NT2/D1 (cell line): ENCODE results near the gene G6PC3.

Source experiments
- DNase-seq: peaks from one replicate; pipeline ENCODE4 v3.0.0-alpha.2; 2011; ENCODE audit warnings: low read depth, low spot score
- H3K27me3 ChIP-seq: 2 replicates; pipeline ENCODE4 v1.6.0; 2011; ENCODE audit warnings: mild to moderate bottlenecking; ENCODE audit not compliant: insufficient read length, insufficient read depth
- H3K36me3 ChIP-seq: 2 replicates; pipeline ENCODE4 v1.6.1; 2011; ENCODE audit warnings: mild to moderate bottlenecking, low read length, mixed read lengths; ENCODE audit not compliant: insufficient read depth, insufficient read length
- H3K4me1 ChIP-seq: 2 replicates; pipeline ENCODE4 v1.5.1; 2011; ENCODE audit not compliant: insufficient read depth, insufficient read length
- H3K4me3 ChIP-seq: 2 replicates; pipeline ENCODE4 v1.5.1; 2011; ENCODE audit warnings: low read depth; ENCODE audit not compliant: insufficient read length
- H3K9ac ChIP-seq: 2 replicates; pipeline ENCODE4 v1.6.0; 2011; ENCODE audit warnings: low read depth; ENCODE audit not compliant: insufficient read length
- H3K9me3 ChIP-seq: 2 replicates; pipeline ENCODE4 v1.5.1; 2011; ENCODE audit warnings: mild to moderate bottlenecking, low read length; ENCODE audit not compliant: insufficient read depth
- SUZ12 ChIP-seq: IDR thresholded peaks from 2 replicates; pipeline ENCODE4 v1.6.1; 2011; ENCODE audit not compliant: insufficient read length, insufficient read depth; ENCODE audit errors: extremely low read depth
- YY1 ChIP-seq: IDR thresholded peaks from 2 replicates; pipeline ENCODE4 v1.6.1; 2011; ENCODE audit not compliant: insufficient read length, insufficient read depth
- ZNF274 ChIP-seq: IDR thresholded peaks from 2 replicates; pipeline ENCODE4 v1.6.1; 2011; ENCODE audit warnings: mild to moderate bottlenecking, low read depth, low read length

G6PC3 gene

DNA sequence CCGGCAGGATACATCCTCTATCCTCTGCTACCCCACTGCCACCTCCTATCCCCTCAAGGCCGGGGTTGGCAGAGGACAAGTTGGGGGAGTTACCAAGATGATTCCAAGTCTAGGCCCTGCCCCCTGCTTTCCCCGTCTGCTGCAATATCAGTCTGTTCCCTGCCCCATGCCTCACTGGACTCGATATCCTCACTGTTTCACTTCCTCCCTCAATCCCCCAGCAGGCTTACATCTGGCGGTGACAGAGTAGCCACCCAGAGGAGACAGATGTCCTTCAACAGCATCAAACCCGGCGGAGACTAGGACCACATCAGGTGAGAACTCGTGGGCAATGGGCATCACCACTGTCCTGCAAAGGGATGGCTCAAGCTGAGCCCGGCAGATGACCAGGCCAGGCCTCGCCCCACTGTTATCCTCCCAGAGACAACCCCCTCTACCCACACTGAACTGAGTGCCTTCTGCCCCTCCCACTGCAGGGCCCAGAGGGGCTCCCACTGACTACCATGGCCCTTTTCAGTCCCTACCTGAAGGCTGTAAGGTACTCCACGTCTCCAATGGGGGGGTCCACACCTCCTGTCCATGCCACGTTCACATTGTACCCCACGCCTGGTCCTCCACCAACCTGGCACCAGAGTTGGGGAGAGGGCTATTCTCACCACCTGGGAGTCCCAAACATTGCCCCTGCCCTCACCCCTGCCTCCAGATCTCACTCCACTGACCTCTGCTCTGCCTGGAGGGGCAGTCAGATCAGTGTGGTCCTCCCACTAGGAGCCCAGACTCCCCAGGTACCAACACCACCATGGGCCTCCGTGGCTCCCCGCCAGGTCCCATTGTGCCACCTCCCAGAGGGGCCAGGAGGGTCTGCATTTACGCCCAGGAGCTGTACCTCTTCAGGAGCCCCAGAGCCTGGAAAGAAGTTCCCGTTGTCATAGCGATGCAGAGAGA is 9.6 kb downstream of the G6PC3 start:
- no peak for DNase-seq
- H3K27me3 ChIP-seq = no peaks in the 10 kb centered on the region
- H3K9ac ChIP-seq = no peak overlapping the region
- H3K36me3 ChIP-seq = peaks cover 91% of the 10 kb centered on the region
- TF ChIP-seq YY1 = no peak
- TF ChIP-seq ZNF274 = no peak
- TF ChIP-seq SUZ12 = no peak
- peaks cover 39% of the 10 kb centered on the region for H3K4me1 ChIP-seq
- H3K9me3 ChIP-seq = no peaks in the 10 kb centered on the region
- H3K4me3 ChIP-seq = no peak overlapping the region

DNA sequence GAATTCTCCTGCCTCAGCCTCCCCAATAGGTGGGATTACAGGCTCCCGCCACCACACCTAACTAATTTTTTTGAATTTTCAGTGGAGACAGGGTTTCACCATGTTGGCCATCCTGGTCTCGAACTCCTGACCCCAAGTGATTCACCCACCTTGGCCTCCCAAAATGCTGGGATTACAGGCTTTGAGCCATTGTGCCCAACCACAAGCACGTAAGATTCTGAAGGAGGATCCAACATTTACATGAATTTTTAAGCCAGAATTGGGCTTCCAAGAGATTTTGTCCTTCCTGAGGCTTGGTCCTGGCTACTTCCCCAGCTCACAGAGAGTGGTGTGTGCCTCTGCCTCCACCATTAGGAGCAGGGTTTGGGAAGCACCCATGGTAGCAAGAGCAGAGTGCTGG is 11.1 kb downstream of the G6PC3 start:
- H3K27me3 ChIP-seq = no peaks in the 10 kb centered on the region
- H3K9ac ChIP-seq = no peak overlapping the region
- H3K4me1 ChIP-seq = peaks cover 42% of the 10 kb centered on the region
- TF ChIP-seq SUZ12 = no peak
- no peak for TF ChIP-seq YY1
- TF ChIP-seq ZNF274 = no peak
- no peaks in the 10 kb centered on the region for H3K9me3 ChIP-seq
- no peak for DNase-seq
- no peak overlapping the region for H3K4me3 ChIP-seq
- peaks cover 85% of the 10 kb centered on the region for H3K36me3 ChIP-seq

DNA sequence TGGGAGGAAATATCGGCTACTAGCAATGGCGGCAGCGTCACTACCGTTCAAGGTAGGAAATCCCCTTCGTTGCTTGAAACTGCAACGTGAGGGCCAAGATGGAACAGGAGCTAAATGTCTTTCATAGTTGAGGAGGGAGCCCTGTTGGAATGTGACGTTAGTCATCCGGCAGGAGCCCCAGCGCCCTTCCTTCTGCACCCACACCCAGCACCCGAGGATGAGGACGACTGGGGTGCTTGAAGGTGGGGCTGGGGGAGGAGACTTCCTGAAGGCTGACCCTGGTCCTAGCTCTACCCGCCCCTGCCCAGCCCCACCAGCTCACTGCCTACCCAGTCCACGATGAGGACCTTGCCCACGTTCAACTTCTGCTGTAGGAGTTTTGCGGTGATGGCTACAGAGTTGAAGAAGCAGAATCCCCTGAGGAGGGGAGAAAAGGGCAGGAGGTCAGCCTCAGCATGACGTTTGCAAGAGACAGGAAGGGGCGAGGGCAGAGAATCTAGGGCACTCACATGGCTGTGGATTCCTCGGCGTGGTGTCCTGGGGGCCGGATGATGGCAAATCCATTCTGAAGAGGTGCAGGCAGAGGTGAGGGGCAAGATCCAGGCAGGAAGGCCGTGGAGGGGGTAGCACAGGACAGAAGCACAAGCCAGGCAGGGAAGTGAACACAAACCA is 11.9 kb downstream of the G6PC3 start:
- DNase-seq = no peak
- H3K9me3 ChIP-seq = no peaks in the 10 kb centered on the region
- TF ChIP-seq YY1 = no peak
- no peaks in the 10 kb centered on the region for H3K27me3 ChIP-seq
- H3K4me1 ChIP-seq = peaks cover 41% of the 10 kb centered on the region
- peaks cover 78% of the 10 kb centered on the region for H3K36me3 ChIP-seq
- no peak overlapping the region for H3K4me3 ChIP-seq
- H3K9ac ChIP-seq = no peak overlapping the region

DNA sequence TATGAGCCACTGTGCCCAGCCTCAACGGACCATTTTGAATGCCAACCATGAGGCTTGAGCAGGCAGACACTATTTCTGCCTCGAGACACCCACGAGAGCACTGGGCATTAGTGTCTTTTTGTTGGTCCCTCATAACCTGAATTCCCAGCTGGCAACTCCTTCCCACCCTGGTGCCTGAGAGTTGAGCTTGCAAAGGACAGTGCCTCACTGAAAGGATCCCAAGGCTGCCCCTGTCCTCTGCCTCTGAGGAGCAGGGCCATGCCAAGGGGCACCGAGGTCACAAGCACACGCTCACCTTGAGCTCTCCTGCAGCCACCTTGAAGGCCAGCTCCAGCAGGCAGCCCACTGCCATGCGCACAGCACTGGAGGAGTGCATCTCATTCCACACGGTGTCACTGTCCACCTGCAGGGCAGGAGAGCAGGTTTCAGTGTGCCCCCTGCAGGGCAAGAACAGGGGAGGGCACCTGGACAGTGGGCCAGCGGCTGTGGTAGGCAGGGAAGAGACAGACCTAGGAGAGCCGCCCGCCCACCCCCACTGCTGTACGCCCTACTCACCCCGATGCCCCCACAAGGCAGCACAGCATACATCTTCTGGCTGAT is 12.8 kb downstream of the G6PC3 start:
- Histone ChIP-seq H3K36me3 (peaks cover 71% of the 10 kb centered on the region), H3K4me1 (peaks cover 48% of the 10 kb centered on the region)
- no peak for DNase-seq

DNA sequence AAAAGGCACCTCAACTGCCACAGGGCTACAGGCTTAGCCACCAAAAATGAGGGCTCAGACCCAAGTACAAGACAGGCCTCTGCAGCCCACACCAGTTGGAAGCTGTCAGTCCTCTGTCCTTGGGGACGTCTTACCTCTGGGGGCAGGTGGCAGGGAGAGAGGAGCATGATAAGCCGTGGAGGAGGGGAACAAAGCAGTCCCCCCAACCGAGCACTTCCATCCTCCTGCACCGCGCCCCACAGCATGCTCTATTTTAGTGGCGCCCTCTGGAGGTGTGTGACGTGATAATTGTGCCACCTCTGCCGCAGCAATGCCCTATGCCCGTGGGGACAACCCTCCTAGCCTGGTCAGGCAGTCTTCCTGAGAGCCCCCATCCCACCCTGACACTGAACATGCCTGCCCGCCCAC is 13.6 kb downstream of the G6PC3 start:
- H3K4me1 ChIP-seq = peaks cover 55% of the 10 kb centered on the region
- TF ChIP-seq SUZ12 (no peak), ZNF274 (no peak), YY1 (no peak)

More for the DNA sequence above, 12.8 kb downstream of the G6PC3 start:
- Histone ChIP-seq H3K27me3 (no peaks in the 10 kb centered on the region), H3K9me3 (no peaks in the 10 kb centered on the region), H3K9ac (peak overlapping the region; percentile 37), H3K4me3 (no peak overlapping the region)
- TF ChIP-seq ZNF274 (no peak), SUZ12 (no peak), YY1 (no peak)

GRCh38 chr17:44084921-44085320 is 14.4 kb downstream of the G6PC3 start:
- H3K9me3 ChIP-seq = no peaks in the 10 kb centered on the region
- TF ChIP-seq ZNF274 (no peak), YY1 (no peak), SUZ12 (no peak)
- no peaks in the 10 kb centered on the region for H3K27me3 ChIP-seq
- H3K4me1 ChIP-seq = peaks cover 55% of the 10 kb centered on the region
- peaks cover 69% of the 10 kb centered on the region for H3K36me3 ChIP-seq
- DNase-seq = no peak
- peak overlapping the region; percentile 58 for H3K9ac ChIP-seq
- H3K4me3 ChIP-seq = no peak overlapping the region

More for the DNA sequence above, 13.6 kb downstream of the G6PC3 start:
- Histone ChIP-seq H3K36me3 (peaks cover 71% of the 10 kb centered on the region), H3K27me3 (no peaks in the 10 kb centered on the region), H3K9me3 (no peaks in the 10 kb centered on the region), H3K9ac (no peak overlapping the region), H3K4me3 (no peak overlapping the region)
- DNase-seq = no peak

DNA sequence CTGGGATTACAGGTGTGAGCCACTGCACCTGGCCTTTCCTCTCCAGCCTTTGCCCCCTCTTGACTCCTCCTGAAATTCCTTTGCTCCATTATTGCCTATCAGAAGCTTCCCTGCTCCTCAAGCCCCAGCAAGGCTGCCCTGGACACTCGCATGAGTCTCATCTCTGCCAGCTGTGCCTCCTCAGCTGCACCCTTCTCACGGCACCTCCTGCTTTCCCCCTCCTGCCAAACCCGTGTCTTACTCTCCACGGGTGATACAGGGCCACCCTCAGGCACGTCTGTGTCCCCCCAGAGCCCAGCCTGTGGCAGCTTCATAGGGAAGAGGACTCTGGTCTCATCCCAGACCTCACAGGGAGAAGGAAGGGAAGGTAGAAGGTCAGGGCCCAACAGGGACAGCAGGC is 15.4 kb downstream of the G6PC3 start:
- no peak for DNase-seq
- Histone ChIP-seq H3K9ac (peak overlapping the region; percentile 72), H3K36me3 (peaks cover 60% of the 10 kb centered on the region), H3K4me3 (no peak overlapping the region), H3K27me3 (no peaks in the 10 kb centered on the region), H3K4me1 (peaks cover 51% of the 10 kb centered on the region), H3K9me3 (no peaks in the 10 kb centered on the region)
- TF ChIP-seq SUZ12 = no peak
- no peak for TF ChIP-seq YY1
- TF ChIP-seq ZNF274 = no peak
